ENCODE measurements around the gene MEGF11.
A peak's percentile ranks its signal among the peaks of the same experiment; 100 is the strongest.

MEGF11 gene

DNA sequence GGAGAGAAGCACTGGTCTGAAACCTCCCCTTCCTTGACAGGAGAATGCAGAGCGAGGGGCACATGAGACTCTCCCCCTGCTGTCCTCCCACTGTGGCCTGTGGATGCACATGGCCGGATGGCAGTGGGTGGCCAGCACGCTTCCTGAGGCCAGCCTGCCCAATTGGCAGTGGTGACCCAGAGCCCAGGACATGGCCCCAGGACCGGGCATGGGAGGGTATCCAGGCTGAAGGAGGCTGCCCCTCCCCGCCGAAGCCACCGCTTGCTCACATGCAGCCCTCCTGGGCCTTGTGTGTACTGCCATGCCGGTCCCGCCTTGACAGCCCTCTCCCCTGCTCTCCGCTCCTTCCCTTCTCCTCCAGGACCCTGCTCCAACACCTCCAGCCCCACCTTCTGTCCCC, 100.9 kb downstream of the MEGF11 start:
- Histone ChIP-seq H3K9ac (ENCODE audit: low read depth, low read length, poor library complexity, severe bottlenecking) (no peak overlapping the region), H4K20me1 (ENCODE audit: insufficient read depth, low read length, poor library complexity, severe bottlenecking) (no peaks in the 10 kb centered on the region), H3K4me3 (ENCODE audit: low read length, poor library complexity, severe bottlenecking) (no peak overlapping the region), H3K4me2 (ENCODE audit: low read depth, low read length, poor library complexity, severe bottlenecking) (no peak overlapping the region), H3F3A (ENCODE audit: low read depth) (no peaks in the 10 kb centered on the region), H3K4me1 (ENCODE audit: insufficient read depth, low read length, poor library complexity, severe bottlenecking) (peaks cover 16% of the 10 kb centered on the region), H3K36me3 (ENCODE audit: insufficient read depth, low read length) (no peaks in the 10 kb centered on the region), H3K79me2 (ENCODE audit: insufficient read depth, low read length) (no peaks in the 10 kb centered on the region), H3K27me3 (ENCODE audit: insufficient read depth, low read length, poor library complexity, severe bottlenecking) (no peaks in the 10 kb centered on the region), H2AFZ (ENCODE audit: low read length) (no peak overlapping the region), H3K9me2 (replicated peaks; ENCODE audit: low read depth, low read length) (no peaks in the 10 kb centered on the region), H3K9me3 (ENCODE audit: insufficient read depth, low read depth, low read length) (no peaks in the 10 kb centered on the region)
- TF ChIP-seq, protein P1, sequence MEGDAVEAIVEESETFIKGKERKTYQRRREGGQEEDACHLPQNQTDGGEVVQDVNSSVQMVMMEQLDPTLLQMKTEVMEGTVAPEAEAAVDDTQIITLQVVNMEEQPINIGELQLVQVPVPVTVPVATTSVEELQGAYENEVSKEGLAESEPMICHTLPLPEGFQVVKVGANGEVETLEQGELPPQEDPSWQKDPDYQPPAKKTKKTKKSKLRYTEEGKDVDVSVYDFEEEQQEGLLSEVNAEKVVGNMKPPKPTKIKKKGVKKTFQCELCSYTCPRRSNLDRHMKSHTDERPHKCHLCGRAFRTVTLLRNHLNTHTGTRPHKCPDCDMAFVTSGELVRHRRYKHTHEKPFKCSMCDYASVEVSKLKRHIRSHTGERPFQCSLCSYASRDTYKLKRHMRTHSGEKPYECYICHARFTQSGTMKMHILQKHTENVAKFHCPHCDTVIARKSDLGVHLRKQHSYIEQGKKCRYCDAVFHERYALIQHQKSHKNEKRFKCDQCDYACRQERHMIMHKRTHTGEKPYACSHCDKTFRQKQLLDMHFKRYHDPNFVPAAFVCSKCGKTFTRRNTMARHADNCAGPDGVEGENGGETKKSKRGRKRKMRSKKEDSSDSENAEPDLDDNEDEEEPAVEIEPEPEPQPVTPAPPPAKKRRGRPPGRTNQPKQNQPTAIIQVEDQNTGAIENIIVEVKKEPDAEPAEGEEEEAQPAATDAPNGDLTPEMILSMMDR (conservative IDR thresholded peaks at IDR 0.05; ENCODE audit: low read length) = no peak
- no peak for TF ChIP-seq EZH2phosphoT487 (IDR thresholded peaks at IDR 0.05; ENCODE audit: borderline replicate concordance)

DNA sequence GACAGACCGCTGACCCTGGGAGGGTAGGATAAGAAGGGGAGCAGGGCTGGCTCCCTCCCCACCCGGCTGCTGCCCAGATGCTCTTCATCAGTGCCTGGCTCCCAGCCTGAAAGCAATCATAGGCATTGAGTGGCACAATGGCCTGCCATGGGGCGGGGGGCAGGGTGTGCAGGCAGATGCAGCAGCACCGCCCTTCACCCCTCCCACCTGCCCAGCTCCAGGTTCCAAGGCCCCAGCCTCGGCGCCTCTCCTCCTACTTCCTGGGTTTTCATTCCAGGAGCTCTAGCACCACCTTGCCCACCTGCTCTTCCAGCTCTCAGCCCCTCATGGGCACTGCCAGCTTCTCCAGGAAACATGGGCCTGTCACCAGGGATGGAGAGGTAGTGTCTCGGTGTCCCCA, 101.7 kb downstream of the MEGF11 start:
- Histone ChIP-seq H3K9me3 (ENCODE audit: insufficient read depth, low read depth, low read length) (no peaks in the 10 kb centered on the region), H3K9ac (ENCODE audit: low read depth, low read length, poor library complexity, severe bottlenecking) (no peak overlapping the region), H2AFZ (ENCODE audit: low read length) (no peak overlapping the region), H3K4me1 (ENCODE audit: insufficient read depth, low read length, poor library complexity, severe bottlenecking) (peaks cover 24% of the 10 kb centered on the region), H3K4me3 (ENCODE audit: low read length, poor library complexity, severe bottlenecking) (no peak overlapping the region), H3K4me2 (ENCODE audit: low read depth, low read length, poor library complexity, severe bottlenecking) (no peak overlapping the region), H3K79me2 (ENCODE audit: insufficient read depth, low read length) (no peaks in the 10 kb centered on the region), H3K9me2 (replicated peaks; ENCODE audit: low read depth, low read length) (no peaks in the 10 kb centered on the region), H3F3A (ENCODE audit: low read depth) (no peaks in the 10 kb centered on the region), H3K36me3 (ENCODE audit: insufficient read depth, low read length) (no peaks in the 10 kb centered on the region), H3K27me3 (ENCODE audit: insufficient read depth, low read length, poor library complexity, severe bottlenecking) (no peaks in the 10 kb centered on the region), H4K20me1 (ENCODE audit: insufficient read depth, low read length, poor library complexity, severe bottlenecking) (no peaks in the 10 kb centered on the region)
- TF ChIP-seq EZH2phosphoT487 (IDR thresholded peaks at IDR 0.05; ENCODE audit: borderline replicate concordance) = no peak
- TF ChIP-seq, protein P1 (conservative IDR thresholded peaks at IDR 0.05; ENCODE audit: low read length) = peak; percentile 38

DNA sequence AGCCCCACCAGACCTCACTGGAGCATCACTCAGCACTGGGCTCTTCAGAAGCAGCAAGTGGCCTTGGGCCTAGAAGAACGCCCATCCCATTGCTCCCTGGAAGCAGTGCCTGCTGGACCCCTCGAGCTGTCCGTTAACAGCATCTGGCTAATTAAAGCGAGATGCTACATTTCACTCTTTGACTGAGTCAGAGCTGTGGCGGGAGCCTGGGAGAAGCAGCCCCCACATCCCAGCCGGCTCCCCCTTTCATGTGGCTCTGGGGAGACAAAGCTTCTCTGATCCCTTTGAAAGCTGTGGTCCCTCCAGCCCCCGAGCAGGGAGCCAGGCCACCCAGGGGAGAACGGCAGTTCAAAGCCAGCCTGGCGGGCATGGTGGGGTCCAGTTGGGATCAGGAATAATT, 103.7 kb downstream of the MEGF11 start:
- H3K9ac ChIP-seq (ENCODE audit: low read depth, low read length, poor library complexity, severe bottlenecking) = no peak overlapping the region
- H4K20me1 ChIP-seq (ENCODE audit: insufficient read depth, low read length, poor library complexity, severe bottlenecking) = no peaks in the 10 kb centered on the region
- no peak overlapping the region for H2AFZ ChIP-seq (ENCODE audit: low read length)
- no peaks in the 10 kb centered on the region for H3K9me2 ChIP-seq (replicated peaks; ENCODE audit: low read depth, low read length)
- TF ChIP-seq, protein P1 (conservative IDR thresholded peaks at IDR 0.05; ENCODE audit: low read length) = no peak
- TF ChIP-seq EZH2phosphoT487 (IDR thresholded peaks at IDR 0.05; ENCODE audit: borderline replicate concordance) = no peak
- no peak overlapping the region for H3K4me3 ChIP-seq (ENCODE audit: low read length, poor library complexity, severe bottlenecking)
- no peaks in the 10 kb centered on the region for H3K9me3 ChIP-seq (ENCODE audit: insufficient read depth, low read depth, low read length)
- no peaks in the 10 kb centered on the region for H3K27me3 ChIP-seq (ENCODE audit: insufficient read depth, low read length, poor library complexity, severe bottlenecking)
- no peaks in the 10 kb centered on the region for H3K79me2 ChIP-seq (ENCODE audit: insufficient read depth, low read length)
- H3K4me2 ChIP-seq (ENCODE audit: low read depth, low read length, poor library complexity, severe bottlenecking) = no peak overlapping the region
- no peaks in the 10 kb centered on the region for H3K36me3 ChIP-seq (ENCODE audit: insufficient read depth, low read length)
- peaks cover 31% of the 10 kb centered on the region for H3K4me1 ChIP-seq (ENCODE audit: insufficient read depth, low read length, poor library complexity, severe bottlenecking)
- 0 out of 2 replicates have a peak, but pooled peaks cover 8% of the 10 kb centered on the region for H3F3A ChIP-seq (ENCODE audit: low read depth)
